PC-9 (cell line): Measurements from ENCODE around the gene SYK. TPM values are rescaled to one million over a fixed set of nuclear protein-coding genes. Genes with fewer than 3 reads are reported as not detected.

ENCODE experiments used
- BruUV-seq: library from RNA; stranded (reverse); fragments of 400-500 nt; replicated peaks from 2 replicates; lab custom pipeline; 2021; lab: Mats Ljungman, UMichigan
- CTCF ChIA-PET: fragments of 300-600 bp; sonication (Branson Sonifier 250); formaldehyde crosslinking; loops from one replicate; lab custom pipeline; 2022; ENCODE audit warnings: antibody characterized with exemption; lab: Charles Lee
- POLR2A ChIA-PET: fragments of 300-600 bp; sonication (Branson Sonifier 250); formaldehyde crosslinking; loops from one replicate; lab custom pipeline; 2022; ENCODE audit warnings: antibody characterized with exemption; ENCODE audit not compliant: unreplicated experiment; lab: Charles Lee
- DNase-seq, 2 experiments: peaks; one replicate each; pipeline versions ENCODE4 v3.0.0 to v3.0.0-alpha.2; 2015 to 2022; ENCODE audit warnings: mixed read lengths in 1 of 2
- H2AFZ ChIP-seq: fragments of 200-600 bp; sonication (generic); 2 replicates; pipeline ENCODE4 v1.8.1; 2017; ENCODE audit warnings: antibody characterized with exemption
- H3F3A ChIP-seq: fragments of 200-600 bp; sonication (generic); 2 replicates; pipeline ENCODE4 v1.8.1; 2017; ENCODE audit warnings: antibody characterized with exemption, mild to moderate bottlenecking, low read depth; ENCODE audit not compliant: insufficient read depth
- H3K27ac ChIP-seq: fragments of 200-600 bp; sonication (generic); 2 replicates; pipeline ENCODE4 v1.6.1; 2016; ENCODE audit warnings: mixed run types
- H3K27me3 ChIP-seq: fragments of 200-600 bp; sonication (generic); 2 replicates; pipeline ENCODE4 v1.6.1; 2016; ENCODE audit warnings: low read depth, mixed run types; ENCODE audit not compliant: insufficient read depth
- H3K36me3 ChIP-seq: fragments of 200-600 bp; sonication (generic); 2 replicates; pipeline ENCODE4 v1.6.1; 2016; ENCODE audit warnings: low read depth, mixed run types
- H3K4me1 ChIP-seq: fragments of 200-600 bp; sonication (generic); replicated peaks from 2 replicates; pipeline ENCODE4 v1.6.1; 2016; ENCODE audit warnings: mixed run types; ENCODE audit not compliant: insufficient read depth
- H3K4me2 ChIP-seq: fragments of 200-600 bp; sonication (generic); 2 replicates; pipeline ENCODE4 v1.6.1; 2017; ENCODE audit warnings: mixed run types
- H3K4me3 ChIP-seq: fragments of 200-600 bp; sonication (generic); 2 replicates; pipeline ENCODE4 v1.6.1; 2016; ENCODE audit warnings: mixed run types
- H3K79me2 ChIP-seq: fragments of 200-600 bp; sonication (generic); 2 replicates; pipeline ENCODE4 v1.6.1; 2017; ENCODE audit warnings: low read depth, mixed run types
- H3K9me2 ChIP-seq: fragments of 200-600 bp; sonication (generic); 2 replicates; pipeline ENCODE4 v1.8.1; 2017; ENCODE audit warnings: mild to moderate bottlenecking; ENCODE audit not compliant: insufficient read depth
- H3K9me3 ChIP-seq: fragments of 200-600 bp; sonication (generic); 2 replicates; pipeline ENCODE4 v1.8.1; 2016; ENCODE audit warnings: low read depth; ENCODE audit not compliant: insufficient read depth
- H4K20me1 ChIP-seq: fragments of 200-600 bp; sonication (generic); 2 replicates; pipeline ENCODE4 v1.8.1; 2017; ENCODE audit not compliant: insufficient read depth
- CTCF ChIP-seq: fragments of 200-600 bp; sonication (generic); conservative IDR thresholded peaks from 2 replicates; pipeline ENCODE4 v1.6.1; 2017; ENCODE audit warnings: mixed run types, antibody characterized with exemption, mild to moderate bottlenecking, moderate library complexity
- EZH2 ChIP-seq: fragments of 200-600 bp; sonication (generic); IDR thresholded peaks from 2 replicates; pipeline ENCODE4 v1.8.0; 2017; ENCODE audit warnings: antibody characterized with exemption, low read depth
- intact Hi-C: fragments of 100-400 bp; cut with micrococcal nuclease; formaldehyde crosslinking; loops from one replicate; pipeline ENCODE4 v1.10.0; 2022; ENCODE audit not compliant: unreplicated experiment
- total RNA-seq: library from RNA; stranded (reverse); gene quantifications from 2 replicates; pipeline ENCODE4 v1.2.3, GENCODE V29; 2021

SYK gene
- total RNA-seq, 1 experiment from 2014 or later = 32.1 TPM

GRCh38 chr9:90802386-90802985, 867 bp downstream of the SYK start:
- Histone ChIP-seq H3F3A (peaks cover 13% of the 10 kb centered on the region; the same call in 1 of the 2 replicates), H3K9me3 (no peaks in the 10 kb centered on the region), H3K27ac (peak overlapping the region; percentile 53), H2AFZ (peak overlapping the region; percentile 98), H3K4me1 (peaks cover 12% of the 10 kb centered on the region), H4K20me1 (no peaks in the 10 kb centered on the region), H3K4me3 (peak overlapping the region; percentile 91), H3K36me3 (no peaks in the 10 kb centered on the region; the same call in 1 of the 2 replicates), H3K9me2 (no peaks in the 10 kb centered on the region), H3K79me2 (peaks cover 35% of the 10 kb centered on the region), H3K27me3 (no peaks in the 10 kb centered on the region), H3K4me2 (peak overlapping the region; percentile 84)
- ChIA-PET POLR2A (no interaction called here), CTCF (no interaction called here)
- TF ChIP-seq EZH2 = no peak
- TF ChIP-seq CTCF = no peak
- intact Hi-C loops = no loop called here
- no TSS peak for BruUV-seq
- DNase-seq = no peak

GRCh38 chr9:90803860-90804593, 2.4 kb downstream of the SYK start:
- Histone ChIP-seq H3K4me2 (peak overlapping the region; percentile 84), H3K4me1 (peaks cover 12% of the 10 kb centered on the region), H3K79me2 (peaks cover 35% of the 10 kb centered on the region), H4K20me1 (no peaks in the 10 kb centered on the region), H3K36me3 (no peaks in the 10 kb centered on the region; the same call in 1 of the 2 replicates), H2AFZ (no peak overlapping the region), H3K4me3 (no peak overlapping the region), H3K9me2 (no peaks in the 10 kb centered on the region), H3F3A (peaks cover 13% of the 10 kb centered on the region; the same call in 1 of the 2 replicates), H3K27me3 (no peaks in the 10 kb centered on the region), H3K27ac (no peak overlapping the region), H3K9me3 (no peaks in the 10 kb centered on the region)
- BruUV-seq = no TSS peak
- ChIA-PET CTCF (no interaction called here), POLR2A (no interaction called here)
- intact Hi-C loops = no loop called here
- DNase-seq = no peak
- TF ChIP-seq EZH2 = no peak
- TF ChIP-seq CTCF = no peak

- Histone ChIP-seq H3K4me3 (no peak overlapping the region), H3K9me3 (no peaks in the 10 kb centered on the region), H2AFZ (no peak overlapping the region), H3K4me2 (no peak overlapping the region), H3K79me2 (peaks cover 35% of the 10 kb centered on the region), H4K20me1 (no peaks in the 10 kb centered on the region), H3K27ac (no peak overlapping the region), H3K9me2 (no peaks in the 10 kb centered on the region), H3K36me3 (no peaks in the 10 kb centered on the region; the same call in 1 of the 2 replicates), H3K4me1 (peaks cover 12% of the 10 kb centered on the region), H3F3A (peaks cover 13% of the 10 kb centered on the region; the same call in 1 of the 2 replicates), H3K27me3 (no peaks in the 10 kb centered on the region)
- ChIA-PET POLR2A (no interaction called here), CTCF (no interaction called here)
- TF ChIP-seq CTCF (no peak), EZH2 (no peak)
- no peak for DNase-seq
- intact Hi-C loops = no loop called here
- BruUV-seq = no TSS peak
Measured at GRCh38 chr9:90805006-90805996, 3.7 kb downstream of the SYK start.
